Esophagus squamous epithelium (tissue), 5 donors: ENCODE measurements around the gene SPTBN5. TPM values are rescaled to one million over a fixed set of nuclear protein-coding genes. Genes with fewer than 3 reads are reported as not detected.

Experiments used
- DNase-seq: peaks from one replicate; lab custom pipeline; 2025; lab: John Stamatoyannopoulos, UW
- H3K27ac ChIP-seq, 4 donors: fragments of 200-600 bp; sonication (generic); one replicate each; pipeline ENCODE4 v1.5.1; 2016 to 2019; ENCODE audit warnings: mild to moderate bottlenecking in 1 of 4
- H3K27me3 ChIP-seq, 4 donors: fragments of 200-600 bp; sonication (generic); 1 replicate in 3 of 4; 2 replicates in 1 of 4; pipeline versions ENCODE4 v1.5.1 to v1.6.0; 2017 to 2021; ENCODE audit warnings: antibody characterized with exemption in 1 of 4
- H3K36me3 ChIP-seq, 3 donors: fragments of 200-600 bp; sonication (generic); one replicate each; pipeline ENCODE4 v1.5.1; 2016 to 2019
- H3K4me1 ChIP-seq, 3 donors: fragments of 200-600 bp; sonication (generic); one replicate each; pipeline ENCODE4 v1.5.1; 2017 to 2019
- H3K4me3 ChIP-seq, 4 donors: fragments of 200-600 bp; sonication (generic); 1 replicate in 3 of 4; 2 replicates in 1 of 4; pipeline ENCODE4 v1.5.1; 2016 to 2019; ENCODE audit warnings: mild to moderate bottlenecking in 2 of 4, moderate library complexity in 1 of 4
- H3K9me3 ChIP-seq, 3 donors: fragments of 200-600 bp; sonication (generic); one replicate each; pipeline ENCODE4 v1.5.1; 2016 to 2019
- CTCF ChIP-seq, 6 experiments: fragments of 450-650 bp in 4 of 6; fragments of 200-600 bp in 2 of 6; sonication (generic) in 2 of 6; IDR thresholded peaks; one replicate each; pipeline ENCODE4 v1.5.1; 2016 to 2019; ENCODE audit warnings: antibody characterized with exemption in 6 of 6, mild to moderate bottlenecking in 4 of 6, moderate library complexity in 4 of 6
- POLR2A ChIP-seq, 4 donors: fragments of 450-650 bp; IDR thresholded peaks; one replicate each; pipeline ENCODE4 v1.6.1; 2017; ENCODE audit warnings: antibody characterized with exemption in 4 of 4, mild to moderate bottlenecking in 4 of 4, moderate library complexity in 3 of 4
- WGBS, 2 donors: methylation state at CpG; one replicate each; pipeline ENCODE4 v1.1.5; 2018; 5-methylcytosine and 5-hydroxymethylcytosine counted together
- intact Hi-C: fragments of 100-400 bp; cut with DNase I; formaldehyde crosslinking; loops from one replicate; pipeline ENCODE4 v1.15.0; 2022
- total RNA-seq, 4 donors: library from RNA; depleted of rRNA; stranded (reverse); fragments of >200 nt; gene quantifications; one replicate each; pipeline ENCODE4 v1.1.0, GENCODE V29; 2016
- donor health status: DM: yes; HTN: yes; CAD: no.

SPTBN5 gene
- total RNA-seq, 4 donors from 2014 or later, result 1.9 to 4.4 (median 3.4) TPM

- TF ChIP-seq CTCF (IDR thresholded peaks at IDR 0.05), result no peak
- TF ChIP-seq POLR2A (IDR thresholded peaks at IDR 0.05), result no peak
- Histone ChIP-seq H3K27me3 (peaks cover 0 to 2% (median 0%) of the 10 kb centered on the region in 4 donors), H3K9me3 (no peaks in the 10 kb centered on the region), H3K4me3 (no peak overlapping the region), H3K27ac (no peak overlapping the region), H3K4me1 (peaks cover 4 to 14% (median 7%) of the 10 kb centered on the region in 3 donors), H3K36me3 (no peaks in the 10 kb centered on the region)
- no peak for DNase-seq
- intact Hi-C loops, result no loop called here
- WGBS, 2 donors, result 91 to 94% methylated on average over 5 of the region's 10 CpGs
Measured at GRCh38 chr15:41887161-41887560, 6.7 kb downstream of the SPTBN5 start.

GRCh38 chr15:41886741-41887140, 7.1 kb downstream of the SPTBN5 start:
- Histone ChIP-seq H3K36me3 (no peaks in the 10 kb centered on the region), H3K4me1 (peaks cover 7 to 17% (median 9%) of the 10 kb centered on the region in 3 donors), H3K27ac (no peak overlapping the region), H3K4me3 (no peak overlapping the region), H3K27me3 (peaks cover 0 to 7% (median 0%) of the 10 kb centered on the region in 4 donors), H3K9me3 (no peaks in the 10 kb centered on the region)
- no peak for DNase-seq
- TF ChIP-seq POLR2A (IDR thresholded peaks at IDR 0.05) (no peak), CTCF (IDR thresholded peaks at IDR 0.05) (no peak)
- WGBS, 2 donors, result 80 to 93% methylated on average over 3 to 7 of the region's 7 CpGs
- intact Hi-C loops, result no loop called here

GRCh38 chr15:41885841-41886240, 8.0 kb downstream of the SPTBN5 start:
- H3K27me3 ChIP-seq, result peaks cover 0 to 14% (median 0%) of the 10 kb centered on the region in 4 donors
- no peak for DNase-seq
- intact Hi-C loops, result no loop called here

GRCh38 chr15:41885321-41885720, 8.5 kb downstream of the SPTBN5 start:
- peaks cover 0 to 17% (median 0%) of the 10 kb centered on the region in 4 donors for H3K27me3 ChIP-seq
- no peak for TF ChIP-seq CTCF (IDR thresholded peaks at IDR 0.05)
- TF ChIP-seq POLR2A (IDR thresholded peaks at IDR 0.05), result no peak
- no peak overlapping the region for H3K4me3 ChIP-seq
- intact Hi-C loops, result no loop called here
- no peak overlapping the region for H3K27ac ChIP-seq
- DNase-seq, result no peak
- H3K4me1 ChIP-seq, result peaks cover 19 to 31% (median 20%) of the 10 kb centered on the region in 3 donors
- H3K36me3 ChIP-seq, result no peaks in the 10 kb centered on the region
- H3K9me3 ChIP-seq, result no peaks in the 10 kb centered on the region

More at GRCh38 chr15:41885841-41886240, 8.0 kb downstream of the SPTBN5 start:
- Histone ChIP-seq H3K9me3 (no peaks in the 10 kb centered on the region), H3K27ac (no peak overlapping the region), H3K4me1 (peaks cover 15 to 26% (median 16%) of the 10 kb centered on the region in 3 donors), H3K36me3 (no peaks in the 10 kb centered on the region), H3K4me3 (no peak overlapping the region)
- 100% methylated on average over 7 of the region's 14 CpGs; no CpG with 5 or more reads in 1 of the 2 donors for WGBS, 2 donors
- TF ChIP-seq POLR2A (IDR thresholded peaks at IDR 0.05) (no peak), CTCF (IDR thresholded peaks at IDR 0.05) (no peak)

GRCh38 chr15:41884458-41884857, 9.4 kb downstream of the SPTBN5 start:
- peaks cover 0 to 19% (median 0%) of the 10 kb centered on the region in 4 donors for H3K27me3 ChIP-seq
- H3K27ac ChIP-seq, result no peak overlapping the region
- no peak for DNase-seq
- intact Hi-C loops, result no loop called here
- peaks cover 27 to 40% (median 28%) of the 10 kb centered on the region in 3 donors for H3K4me1 ChIP-seq
- no peaks in the 10 kb centered on the region for H3K36me3 ChIP-seq
- WGBS, 2 donors, result 88 to 89% methylated on average over 7 of the region's 7 CpGs
- no peaks in the 10 kb centered on the region for H3K9me3 ChIP-seq
- TF ChIP-seq POLR2A (IDR thresholded peaks at IDR 0.05) (no peak), CTCF (IDR thresholded peaks at IDR 0.05) (no peak)
- H3K4me3 ChIP-seq, result no peak overlapping the region
